Activated naive CD4-positive, alpha-beta T cell treated with anti-CD3 and anti-CD28 coated beads, Interleukin-2, amount 50 U/mL, for 72 hours (primary cell): Measurements from ENCODE around the gene CRIP1. TPM values are rescaled to one million over a fixed set of nuclear protein-coding genes. Genes with fewer than 3 reads are reported as not detected.

Experiments
- ATAC-seq, 2 donors: fragments of 150-1000 bp; cut with Tn5 transposase; 2 replicates each; pipeline ENCODE4 v1.10.0; 2021; ENCODE audit warnings: mild to moderate bottlenecking in 2 of 2, moderate library complexity in 2 of 2
- DNase-seq, 2 donors: peaks; one replicate each; pipeline ENCODE4 v3.0.0; 2021 to 2022; ENCODE audit warnings: low spot score in 2 of 2
- H3K27ac Mint-ChIP-seq, 2 donors: one replicate each; pipeline ENCODE4 v1.8.0; 2022; ENCODE audit warnings: mild to moderate bottlenecking in 2 of 2, mixed read lengths in 2 of 2
- H3K36me3 Mint-ChIP-seq, 2 donors: one replicate each; pipeline ENCODE4 v1.8.0; 2022; ENCODE audit warnings: mixed read lengths in 2 of 2
- H3K9me3 Mint-ChIP-seq, 2 donors: one replicate each; pipeline ENCODE4 v1.8.0; 2022; ENCODE audit warnings: mixed read lengths in 2 of 2
- total RNA-seq, 2 donors: library from RNA; stranded (reverse); gene quantifications; one replicate each; pipeline ENCODE4 v1.2.3, GENCODE V29; 2022

Gene CRIP1
- total RNA-seq, 2 donors from 2014 or later = 200 to 214 TPM

GRCh38 chr14:105474483-105475268 is 12.0 kb upstream of the CRIP1 start, which contains the start of gene CRIP2:
TSS of gene CRIP2 (plus strand) at chr14:105474821. CDS start at chr14:105474863, 42 bp downstream.
- H3K27ac Mint-ChIP-seq = no peak within 1 kb of the TSS
- no peaks in the 10 kb centered on the region for H3K9me3 Mint-ChIP-seq
- ATAC-seq (peak; percentile 46 to 62), DNase-seq (no peak)
- H3K36me3 Mint-ChIP-seq = peaks cover 0 to 5% of the 10 kb centered on the region in 2 donors

- no peak for ATAC-seq
- no peaks in the 10 kb centered on the region for H3K9me3 Mint-ChIP-seq
Observed at GRCh38 chr14:105475269-105476096, 11.2 kb upstream of the CRIP1 start.

GRCh38 chr14:105476097-105476830 is 10.4 kb upstream of the CRIP1 start:
- no peak overlapping the region for H3K27ac Mint-ChIP-seq
- ATAC-seq = no peak
- H3K36me3 Mint-ChIP-seq = peaks cover 0 to 5% of the 10 kb centered on the region in 2 donors
- H3K9me3 Mint-ChIP-seq = no peaks in the 10 kb centered on the region
- DNase-seq = no peak

More at GRCh38 chr14:105475269-105476096, 11.2 kb upstream of the CRIP1 start:
- H3K27ac Mint-ChIP-seq = no peak overlapping the region
- H3K36me3 Mint-ChIP-seq = peaks cover 0 to 5% of the 10 kb centered on the region in 2 donors
- no peak for DNase-seq

- peaks cover 0 to 5% of the 10 kb centered on the region in 2 donors for H3K36me3 Mint-ChIP-seq
- H3K9me3 Mint-ChIP-seq = no peaks in the 10 kb centered on the region
- ATAC-seq (no peak), DNase-seq (no peak)
- no peak overlapping the region for H3K27ac Mint-ChIP-seq
Observed at GRCh38 chr14:105476831-105477659, 9.6 kb upstream of the CRIP1 start.

GRCh38 chr14:105477660-105478397 is 8.9 kb upstream of the CRIP1 start:
- Mint-ChIP-seq H3K9me3 (no peaks in the 10 kb centered on the region), H3K36me3 (peaks cover 0 to 5% of the 10 kb centered on the region in 2 donors)
- ATAC-seq = no peak

GRCh38 chr14:105478398-105479251 is 8.1 kb upstream of the CRIP1 start:
- ATAC-seq = no peak
- H3K27ac Mint-ChIP-seq = no peak overlapping the region
- no peaks in the 10 kb centered on the region for H3K9me3 Mint-ChIP-seq
- H3K36me3 Mint-ChIP-seq = peaks cover 0 to 5% of the 10 kb centered on the region in 2 donors
- no peak for DNase-seq

More at GRCh38 chr14:105477660-105478397, 8.9 kb upstream of the CRIP1 start:
- H3K27ac Mint-ChIP-seq = no peak overlapping the region
- DNase-seq = no peak

- DNase-seq (no peak), ATAC-seq (no peak)
- Mint-ChIP-seq H3K9me3 (no peaks in the 10 kb centered on the region), H3K27ac (no peak overlapping the region), H3K36me3 (peaks cover 0 to 5% of the 10 kb centered on the region in 2 donors)
Observed at GRCh38 chr14:105479431-105480158, 7.1 kb upstream of the CRIP1 start.

- no peak for DNase-seq
- ATAC-seq = no peak
- H3K36me3 Mint-ChIP-seq = peaks cover 0 to 5% of the 10 kb centered on the region in 2 donors
- peak overlapping the region in 1 of 2 donors; percentile 14 for H3K27ac Mint-ChIP-seq
- no peaks in the 10 kb centered on the region for H3K9me3 Mint-ChIP-seq
Observed at GRCh38 chr14:105480199-105480746, 6.4 kb upstream of the CRIP1 start.

GRCh38 chr14:105480807-105481801 is 5.6 kb upstream of the CRIP1 start:
- DNase-seq = peak; percentile 90 to 99
- ATAC-seq = peak; percentile 65 to 74

GRCh38 chr14:105481886-105482457 is 4.7 kb upstream of the CRIP1 start:
- ATAC-seq (peak; percentile 64 to 80), DNase-seq (peak; percentile 88 to 92)
- Mint-ChIP-seq H3K9me3 (no peaks in the 10 kb centered on the region), H3K36me3 (peaks cover 0 to 5% of the 10 kb centered on the region in 2 donors), H3K27ac (peak overlapping the region; percentile 97 to 99)

More at GRCh38 chr14:105480807-105481801, 5.6 kb upstream of the CRIP1 start:
- Mint-ChIP-seq H3K36me3 (peaks cover 0 to 5% of the 10 kb centered on the region in 2 donors), H3K27ac (peak overlapping the region; percentile 97 to 99), H3K9me3 (no peaks in the 10 kb centered on the region)

GRCh38 chr14:105482486-105483110 is 4.1 kb upstream of the CRIP1 start:
- H3K9me3 Mint-ChIP-seq = no peaks in the 10 kb centered on the region
- ATAC-seq (no peak), DNase-seq (no peak)
- H3K36me3 Mint-ChIP-seq = no peaks in the 10 kb centered on the region
- H3K27ac Mint-ChIP-seq = peak overlapping the region; percentile 97 to 99
